IMR-90 (cell line): ENCODE data around the gene ST6GALNAC2. TPM values are rescaled to one million over a fixed set of nuclear protein-coding genes. Genes with fewer than 3 reads are reported as not detected.

Experiments
- ATAC-seq: fragments of 200-7000 bp; cut with Tn5 transposase; 2 replicates; pipeline ENCODE4 v1.9.1; 2020; ENCODE audit warnings: low read depth, mild to moderate bottlenecking, moderate library complexity
- BruUV-seq: library from RNA; stranded (reverse); fragments of 400-500 nt; replicated peaks from 2 replicates; lab custom pipeline; 2021; lab: Mats Ljungman, UMichigan
- CTCF ChIA-PET: fragments of 300-600 bp; formaldehyde crosslinking; extraction: SDS; loops from one replicate; lab custom pipeline; 2021; ENCODE audit warnings: antibody characterized with exemption; lab: Yijun Ruan, JAX
- POLR2A ChIA-PET: fragments of 300-600 bp; sonication (Branson Sonifier 250); formaldehyde crosslinking; loops from one replicate; lab custom pipeline; 2022; ENCODE audit warnings: antibody characterized with exemption; ENCODE audit not compliant: unreplicated experiment; lab: Charles Lee
- DNase-seq: peaks from one replicate; pipeline ENCODE4 v3.0.0; 2013
- H2AFZ ChIP-seq: replicated peaks from 2 replicates; pipeline ENCODE3; 2013; ENCODE audit warnings: low read length, mild to moderate bottlenecking; ENCODE audit not compliant: poor library complexity
- H2AK5ac ChIP-seq: 2 replicates; pipeline ENCODE4 v1.6.1; 2013; ENCODE audit warnings: low read depth, low read length, inconsistent platforms
- H2AK9ac ChIP-seq: replicated peaks from 2 replicates; pipeline ENCODE3; 2013; ENCODE audit warnings: mild to moderate bottlenecking, low read depth, low read length, moderate library complexity; ENCODE audit not compliant: poor library complexity
- H2BK120ac ChIP-seq: 2 replicates; pipeline ENCODE4 v1.6.1; 2013; ENCODE audit warnings: low read depth, low read length, inconsistent platforms
- H2BK15ac ChIP-seq: 3 replicates; pipeline ENCODE4 v1.6.1; 2013; ENCODE audit warnings: low read depth, low read length, inconsistent platforms
- H2BK20ac ChIP-seq: 2 replicates; pipeline ENCODE4 v1.6.1; 2013; ENCODE audit warnings: low read depth, mild to moderate bottlenecking, inconsistent platforms, low read length, moderate library complexity
- H2BK5ac ChIP-seq: 2 replicates; pipeline ENCODE4 v1.6.1; 2013; ENCODE audit warnings: mild to moderate bottlenecking, low read depth, low read length, inconsistent platforms; ENCODE audit not compliant: poor library complexity, severe bottlenecking
- H3K14ac ChIP-seq: replicated peaks from 2 replicates; pipeline ENCODE4 v1.6.1; 2013; ENCODE audit warnings: low read depth, low read length, inconsistent platforms
- H3K18ac ChIP-seq: 2 replicates; pipeline ENCODE4 v1.6.1; 2013; ENCODE audit warnings: low read depth, low read length, control low read depth
- H3K23ac ChIP-seq: 2 replicates; pipeline ENCODE4 v1.6.1; 2013; ENCODE audit warnings: low read depth, low read length, inconsistent platforms
- H3K27ac ChIP-seq: 2 replicates; pipeline ENCODE4 v1.5.1; 2013; ENCODE audit warnings: mild to moderate bottlenecking, control low read depth, low read length; ENCODE audit not compliant: insufficient read depth
- H3K27me3 ChIP-seq: 2 replicates; pipeline ENCODE4 v1.6.1; 2013; ENCODE audit warnings: low read length; ENCODE audit not compliant: control insufficient read depth, insufficient read depth
- H3K36me3 ChIP-seq: 2 replicates; pipeline ENCODE4 v1.6.1; 2013; ENCODE audit warnings: low read length, mixed read lengths; ENCODE audit not compliant: control insufficient read depth, insufficient read depth
- H3K4ac ChIP-seq: 2 replicates; pipeline ENCODE4 v1.6.1; 2013; ENCODE audit warnings: low read depth, low read length, inconsistent platforms
- H3K4me1 ChIP-seq: 2 replicates; pipeline ENCODE4 v1.6.1; 2013; ENCODE audit warnings: low read length, mixed read lengths; ENCODE audit not compliant: control insufficient read depth, insufficient read depth
- H3K4me2 ChIP-seq: 2 replicates; pipeline ENCODE4 v1.6.1; 2013; ENCODE audit warnings: low read depth, mild to moderate bottlenecking, control low read depth, low read length, moderate library complexity
- H3K4me3 ChIP-seq: 2 replicates; pipeline ENCODE4 v1.5.1; 2013; ENCODE audit warnings: low read depth, mild to moderate bottlenecking, control low read depth, low read length, moderate library complexity; ENCODE audit not compliant: insufficient read depth
- H3K56ac ChIP-seq: 2 replicates; pipeline ENCODE4 v1.6.1; 2013; ENCODE audit warnings: low read length, inconsistent platforms; ENCODE audit not compliant: insufficient read depth; ENCODE audit errors: extremely low read depth
- H3K79me1 ChIP-seq, 2 experiments: 2 replicates each; pipeline ENCODE4 v1.6.1; 2013; ENCODE audit warnings: low read length in 2 of 2, inconsistent platforms in 1 of 2, low read depth in 1 of 2
- H3K9ac ChIP-seq: 2 replicates; pipeline ENCODE4 v1.6.1; 2013; ENCODE audit warnings: low read depth, low read length, control low read depth
- H3K9me1 ChIP-seq: 2 replicates; pipeline ENCODE4 v1.6.1; 2013; ENCODE audit warnings: low read length, inconsistent platforms; ENCODE audit not compliant: insufficient read depth
- H3K9me3 ChIP-seq: 2 replicates; pipeline ENCODE4 v1.6.1; 2013; ENCODE audit warnings: low read length; ENCODE audit not compliant: control insufficient read depth, insufficient read depth
- H4K20me1 ChIP-seq: 2 replicates; pipeline ENCODE4 v1.6.1; 2013; ENCODE audit warnings: low read length, inconsistent platforms; ENCODE audit not compliant: insufficient read depth
- H4K5ac ChIP-seq: 2 replicates; pipeline ENCODE4 v1.6.1; 2013; ENCODE audit warnings: mild to moderate bottlenecking, low read depth, low read length, control low read depth
- H4K8ac ChIP-seq, 2 experiments: 2 replicates each; pipeline ENCODE4 v1.6.1; 2013; ENCODE audit warnings: low read depth in 2 of 2, low read length in 2 of 2, control low read depth in 1 of 2, inconsistent platforms in 1 of 2
- H4K91ac ChIP-seq: 2 replicates; pipeline ENCODE4 v1.6.1; 2013; ENCODE audit warnings: low read depth, low read length, inconsistent platforms; ENCODE audit not compliant: insufficient read depth
- BHLHE40 ChIP-seq: fragments of 150-350 bp; IDR thresholded peaks from 2 replicates; pipeline ENCODE4 v1.6.1; 2016; ENCODE audit warnings: mild to moderate bottlenecking, low read depth, low read length
- CEBPB ChIP-seq: IDR thresholded peaks from 2 replicates; pipeline ENCODE4 v1.6.1; 2012; ENCODE audit warnings: low read depth, low read length, improper control_type of control experiment
- CHD1 ChIP-seq: IDR thresholded peaks from 2 replicates; pipeline ENCODE4 v1.6.1; 2012; ENCODE audit warnings: low read depth, low read length, improper control_type of control experiment
- CTCF ChIP-seq: conservative IDR thresholded peaks from 2 replicates; pipeline ENCODE4 v1.5.1; 2012; ENCODE audit warnings: mild to moderate bottlenecking, low read depth, low read length, improper control_type of control experiment
- FOS ChIP-seq: fragments of 150-350 bp; IDR thresholded peaks from 2 replicates; pipeline ENCODE4 v1.6.1; 2016; ENCODE audit warnings: low read depth, low read length
- MAFK ChIP-seq: IDR thresholded peaks from 2 replicates; pipeline ENCODE4 v1.6.1; 2012; ENCODE audit warnings: low read depth, low read length, improper control_type of control experiment
- MAZ ChIP-seq: IDR thresholded peaks from 2 replicates; pipeline ENCODE4 v1.6.1; 2012; ENCODE audit warnings: low read depth, mild to moderate bottlenecking, low read length, improper control_type of control experiment, moderate library complexity, borderline replicate concordance
- MXI1 ChIP-seq: IDR thresholded peaks from 2 replicates; pipeline ENCODE4 v1.6.1; 2012; ENCODE audit warnings: low read depth, mild to moderate bottlenecking, low read length, moderate library complexity, borderline replicate concordance
- NFE2L2 ChIP-seq: fragments of 150-350 bp; IDR thresholded peaks from 2 replicates; pipeline ENCODE4 v1.6.1; 2016; ENCODE audit warnings: low read depth, mild to moderate bottlenecking, low read length
- POLR2A ChIP-seq: IDR thresholded peaks from 2 replicates; pipeline ENCODE4 v1.6.1; 2012; ENCODE audit warnings: mild to moderate bottlenecking, low read depth, low read length
- RAD21 ChIP-seq: IDR thresholded peaks from 2 replicates; pipeline ENCODE4 v1.6.1; 2012; ENCODE audit warnings: low read length, improper control_type of control experiment
- RCOR1 ChIP-seq: IDR thresholded peaks from 2 replicates; pipeline ENCODE4 v1.6.1; 2012; ENCODE audit warnings: mild to moderate bottlenecking, low read length, improper control_type of control experiment; ENCODE audit not compliant: insufficient replicate concordance
- RFX5 ChIP-seq: IDR thresholded peaks from 2 replicates; pipeline ENCODE4 v1.8.0; 2012; ENCODE audit warnings: low read depth, mild to moderate bottlenecking, low read length, moderate library complexity
- SMC3 ChIP-seq: fragments of 150-350 bp; IDR thresholded peaks from 2 replicates; pipeline ENCODE4 v1.6.1; 2016; ENCODE audit warnings: low read depth, mild to moderate bottlenecking, antibody characterized with exemption, low read length, moderate library complexity
- USF2 ChIP-seq: fragments of 150-350 bp; IDR thresholded peaks from 2 replicates; pipeline ENCODE4 v1.6.1; 2017; ENCODE audit warnings: mild to moderate bottlenecking, antibody characterized with exemption, low read length, low read depth
- WGBS, 2 experiments: methylation state at CpG; one replicate each; pipeline versions ENCODE4 v1.1.5 to v1.1.7; 2013; ENCODE audit warnings: missing lambda C conversion rate in 2 of 2; ENCODE audit not compliant: insufficient read length in 1 of 2; ENCODE audit errors: extremely low coverage in 2 of 2; 5-methylcytosine and 5-hydroxymethylcytosine counted together
- dilution Hi-C: fragments of 300-500 bp; cut with HindIII; formaldehyde crosslinking; loops from one replicate; pipeline ENCODE4 v1.14.3; 2018; ENCODE audit warnings: low sequenced_read_pairs; ENCODE audit not compliant: unreplicated experiment
- in situ Hi-C: fragments of 300-500 bp; cut with MboI; formaldehyde crosslinking; loops from 3 replicates; pipeline ENCODE4 v1.14.3; 2019; ENCODE audit warnings: low sequenced_read_pairs, inconsistent platforms, mixed read lengths
- intact Hi-C: fragments of 100-400 bp; cut with micrococcal nuclease; formaldehyde crosslinking; loops from 2 replicates; pipeline ENCODE4 v1.10.0; 2022
- polyA plus RNA-seq, 3 experiments: library from polyadenylated mRNA; depleted of rRNA; stranded (reverse); fragments of >200 nt; gene quantifications; 2 replicates each; pipeline ENCODE4 v1.2.3, GENCODE V29; 2012; ENCODE audit warnings: low replicate concordance in 1 of 3
- total RNA-seq: library from RNA; depleted of rRNA; stranded (reverse); fragments of >200 nt; gene quantifications from 2 replicates; pipeline ENCODE4 v1.2.3, GENCODE V29; 2012
- TF ChIP-seq, protein P1 (sequence below): fragments of 150-350 bp; IDR thresholded peaks from 2 replicates; pipeline ENCODE4 v1.6.1; 2016; ENCODE audit warnings: low read depth, mild to moderate bottlenecking, low read length, moderate library complexity, borderline replicate concordance

Gene ST6GALNAC2
- total and polyA plus RNA-seq, 2 of the 4 experiments (the other 2 are of a cell fraction) = 0.10 TPM; not detected in 1

- Histone ChIP-seq H3K9ac (no peak overlapping the region), H3K4me3 (no peak overlapping the region), H2BK120ac (peak overlapping the region; percentile 17; the same call in 1 of the 2 replicates), H2AK5ac (peak overlapping the region; percentile 60), H3K4ac (peak overlapping the region; percentile 28), H3K56ac (no peak overlapping the region), H3K9me1 (peaks cover 22% of the 10 kb centered on the region), H3K14ac (no peak overlapping the region), H2BK15ac (no peak overlapping the region), H3K27me3 (peaks cover 2% of the 10 kb centered on the region; the same call in 1 of the 2 replicates), H3K18ac (no peak overlapping the region), H2BK20ac (no peak overlapping the region), H3K23ac (no peak overlapping the region), H2BK5ac (no peak overlapping the region), H3K4me1 (peaks cover 22% of the 10 kb centered on the region), H4K20me1 (peaks cover 6% of the 10 kb centered on the region; the same call in 1 of the 2 replicates), H3K9me3 (no peaks in the 10 kb centered on the region), H2AFZ (peak overlapping the region; percentile 3), H4K8ac (no peak overlapping the region), H3K4me2 (no peak overlapping the region), H3K79me1 (0 out of 4 replicates have a peak, but pooled peaks cover 0 to 2% of the 10 kb centered on the region in 2 experiments), H4K5ac (no peak overlapping the region), H3K27ac (no peak overlapping the region), H2AK9ac (no peak overlapping the region), H3K36me3 (no peaks in the 10 kb centered on the region), H4K91ac (0 out of 2 replicates have a peak overlapping the region, but pooled peaks have one; percentile 19)
- no TSS peak for BruUV-seq
- dilution Hi-C loops = no loop called here
- WGBS, 2 experiments = 97% methylated on average over 9 of the region's 10 CpGs; no CpG with 5 or more reads in 1 of the 2 experiments
- ChIA-PET POLR2A (no interaction called here), CTCF (no interaction called here)
- intact Hi-C loops = no loop called here
- no peak for DNase-seq
- no peak for ATAC-seq
- TF ChIP-seq FOS (no peak), USF2 (no peak), RFX5 (no peak), POLR2A (no peak), RCOR1 (no peak), MXI1 (no peak), CHD1 (no peak), CEBPB (no peak), BHLHE40 (no peak), SMC3 (no peak), CTCF (no peak), NFE2L2 (no peak), RAD21 (no peak), MAFK (no peak), MAZ (no peak)
- TF ChIP-seq, protein P1, sequence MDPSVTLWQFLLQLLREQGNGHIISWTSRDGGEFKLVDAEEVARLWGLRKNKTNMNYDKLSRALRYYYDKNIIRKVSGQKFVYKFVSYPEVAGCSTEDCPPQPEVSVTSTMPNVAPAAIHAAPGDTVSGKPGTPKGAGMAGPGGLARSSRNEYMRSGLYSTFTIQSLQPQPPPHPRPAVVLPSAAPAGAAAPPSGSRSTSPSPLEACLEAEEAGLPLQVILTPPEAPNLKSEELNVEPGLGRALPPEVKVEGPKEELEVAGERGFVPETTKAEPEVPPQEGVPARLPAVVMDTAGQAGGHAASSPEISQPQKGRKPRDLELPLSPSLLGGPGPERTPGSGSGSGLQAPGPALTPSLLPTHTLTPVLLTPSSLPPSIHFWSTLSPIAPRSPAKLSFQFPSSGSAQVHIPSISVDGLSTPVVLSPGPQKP = no peak
- in situ Hi-C loops = no loop called here
These were observed 43.1 kb downstream of the ST6GALNAC2 start for GRCh38 chr17:76542566-76542971.
